Right ventricle myocardium superior (tissue), 1 donor: ENCODE data around the gene BSPRY. TPM values are rescaled to one million over a fixed set of nuclear protein-coding genes. Genes with fewer than 3 reads are reported as not detected.

Experiments
- ATAC-seq: fragments of 200-7000 bp; cut with Tn5 transposase; one replicate; pipeline ENCODE4 v1.9.1; 2020; ENCODE audit warnings: mild to moderate bottlenecking; ENCODE audit not compliant: poor library complexity
- DNase-seq: peaks from one replicate; pipeline ENCODE4 v3.0.0-alpha.2; 2020
- intact Hi-C: fragments of 100-400 bp; cut with DNase I; formaldehyde crosslinking; loops from one replicate; pipeline ENCODE4 v1.11.2; 2022
- total RNA-seq: library from RNA; stranded (reverse); fragmentation: NEBNext Ultra II Directional; extraction: Animal tissue kit (Norgen Biotek cat#: 25700); gene quantifications from one replicate; pipeline ENCODE4 v1.2.1, GENCODE V29; 2021
- donor health status: DM: no; HTN: yes; CAD: no; lungs with severe emphysema.

BSPRY gene
- total RNA-seq, 1 donor from 2014 or later = 0.24 TPM

GRCh38 chr9:113337714-113338113 lies 11.6 kb upstream of the BSPRY start:
- no peak for DNase-seq
- ATAC-seq = no peak
- intact Hi-C loops = no loop called here

- DNase-seq = peak; percentile 92
- peak; percentile 95 for ATAC-seq
- intact Hi-C loops = no loop called here
Observed at GRCh38 chr9:113340011-113340699, 9.2 kb upstream of the BSPRY start, which contains the start of gene WDR31. Gene WDR31, minus strand, starts transcription at chr9:113340275. Its CDS starts 8,253 bp downstream, at chr9:113332022.

- ATAC-seq (no peak), DNase-seq (no peak)
- intact Hi-C loops = no loop called here
Observed at GRCh38 chr9:113341712-113342410, 7.5 kb upstream of the BSPRY start.

- DNase-seq = peak; percentile 74
- intact Hi-C loops = no loop called here
- ATAC-seq = peak; percentile 78
Observed at GRCh38 chr9:113343732-113344231, 5.6 kb upstream of the BSPRY start.

- DNase-seq = no peak
- intact Hi-C loops = no loop called here
- no peak for ATAC-seq
Observed at GRCh38 chr9:113345190-113345589, 4.2 kb upstream of the BSPRY start.

GRCh38 chr9:113345671-113346070 lies 3.7 kb upstream of the BSPRY start:
- DNase-seq (no peak), ATAC-seq (no peak)
- intact Hi-C loops = no loop called here

- intact Hi-C loops = no loop called here
- DNase-seq (no peak), ATAC-seq (no peak)
Observed at GRCh38 chr9:113348437-113348836, 904 bp upstream of the BSPRY start.

- intact Hi-C loops = no loop called here
- no peak for ATAC-seq
- DNase-seq = no peak
Observed at GRCh38 chr9:113349066-113349444, 286 bp upstream of the BSPRY start.

- ATAC-seq = no peak
- intact Hi-C loops = no loop called here
Observed at GRCh38 chr9:113350107-113350661, 843 bp downstream of the BSPRY start.

GRCh38 chr9:113350937-113351336 lies 1.6 kb downstream of the BSPRY start:
- no peak for DNase-seq
- intact Hi-C loops = no loop called here
- ATAC-seq = no peak

More at GRCh38 chr9:113350107-113350661, 843 bp downstream of the BSPRY start:
- DNase-seq = no peak

- intact Hi-C loops = no loop called here
- no peak for ATAC-seq
Observed at GRCh38 chr9:113352006-113352405, 2.7 kb downstream of the BSPRY start.

GRCh38 chr9:113352411-113352810 lies 3.1 kb downstream of the BSPRY start:
- DNase-seq = no peak
- ATAC-seq = no peak
- intact Hi-C loops = no loop called here

More at GRCh38 chr9:113352006-113352405, 2.7 kb downstream of the BSPRY start:
- no peak for DNase-seq

- no peak for DNase-seq
- ATAC-seq = no peak
- intact Hi-C loops = no loop called here
Observed at GRCh38 chr9:113355040-113355596, 5.8 kb downstream of the BSPRY start.

- intact Hi-C loops = no loop called here
- no peak for DNase-seq
Observed at GRCh38 chr9:113356686-113357292, 7.4 kb downstream of the BSPRY start.

GRCh38 chr9:113359385-113359784 lies 10.0 kb downstream of the BSPRY start:
- intact Hi-C loops = no loop called here
- ATAC-seq = peak; percentile 81

More at GRCh38 chr9:113356686-113357292, 7.4 kb downstream of the BSPRY start:
- ATAC-seq = no peak

GRCh38 chr9:113360242-113360842 lies 11.0 kb downstream of the BSPRY start:
- DNase-seq (no peak), ATAC-seq (no peak)
- intact Hi-C loops = no loop called here

More at GRCh38 chr9:113359385-113359784, 10.0 kb downstream of the BSPRY start:
- DNase-seq = no peak

GRCh38 chr9:113361304-113362018 lies 12.1 kb downstream of the BSPRY start:
- intact Hi-C loops = no loop called here
- ATAC-seq = no peak

GRCh38 chr9:113363336-113363735 lies 14.0 kb downstream of the BSPRY start:
- DNase-seq (no peak), ATAC-seq (no peak)
- intact Hi-C loops = no loop called here

More at GRCh38 chr9:113361304-113362018, 12.1 kb downstream of the BSPRY start:
- DNase-seq = no peak
